ENCODE results near the gene NUP214. TPM values are rescaled to one million over a fixed set of nuclear protein-coding genes. Genes with fewer than 3 reads are reported as not detected.

The NUP214 gene
- total RNA-seq, 1 experiment from 2014 or later: 35.5 TPM

- POLR2A ChIA-PET: no interaction called here
- H3K4me2 ChIP-seq (ENCODE audit: low read length): no peak overlapping the region
- DNase-seq (ENCODE audit: low read depth, low spot score): no peak
Measured at GRCh38 chr9:131257266-131258025, 132.1 kb downstream of the NUP214 start.

More at GRCh38 chr9:131257266-131258025, 132.1 kb downstream of the NUP214 start:
- no peaks in the 10 kb centered on the region for H4K20me1 ChIP-seq (ENCODE audit: insufficient read depth)
- TF ChIP-seq RAD21 (IDR thresholded peaks at IDR 0.05; ENCODE audit: low read depth) (no peak), ATF3 (IDR thresholded peaks at IDR 0.05) (no peak), ELF1 (IDR thresholded peaks at IDR 0.05; ENCODE audit: borderline replicate concordance, low read depth) (no peak), CBX3 (IDR thresholded peaks at IDR 0.05; ENCODE audit: low read depth) (no peak), POLR2AphosphoS5 (IDR thresholded peaks at IDR 0.05; ENCODE audit: low read depth, low read length) (no peak), CEBPB (IDR thresholded peaks at IDR 0.05; ENCODE audit: low read depth) (no peak), ZBTB33 (IDR thresholded peaks at IDR 0.05; ENCODE audit: extremely low read depth, insufficient replicate concordance, low read length) (no peak), JUND (IDR thresholded peaks at IDR 0.05) (no peak), REST (IDR thresholded peaks at IDR 0.05; ENCODE audit: low read depth) (no peak), EGR1 (IDR thresholded peaks at IDR 0.05; ENCODE audit: low read depth) (no peak), YY1 (IDR thresholded peaks at IDR 0.05; ENCODE audit: extremely low read depth, insufficient replicate concordance, low read depth, low read length) (no peak), TCF7L2 (IDR thresholded peaks at IDR 0.05; ENCODE audit: borderline replicate concordance, extremely low read depth, insufficient read depth, insufficient read length) (no peak), MAX (IDR thresholded peaks at IDR 0.05) (no peak), ZNF274 (IDR thresholded peaks at IDR 0.05; ENCODE audit: low read depth, low read length) (no peak)
- ATAC-seq: no peak
- no peak overlapping the region for H3K4me3 ChIP-seq (replicated peaks in 1 of 2; ENCODE audit: low read depth in 1 of 2, low read length in 2 of 2)
- H3K36me3 ChIP-seq (ENCODE audit: control insufficient read depth in 1 of 2, insufficient read depth in 2 of 2, low read length in 2 of 2): no peaks in the 10 kb centered on the region
- ChIA-PET CTCF (no interaction called here), RAD21 (ENCODE audit: low non-redundant PET in 1 of 2, low total read pairs in 2 of 2, uncharacterized antibody in 2 of 2, unreplicated experiment in 2 of 2) (no interaction called here)
- H3K9me2 ChIP-seq (ENCODE audit: insufficient read depth): no peaks in the 10 kb centered on the region
- no peaks in the 10 kb centered on the region for H3K79me2 ChIP-seq (ENCODE audit: insufficient read depth, low read length)
- H3K4me1 ChIP-seq (ENCODE audit: control insufficient read depth in 1 of 2, insufficient read depth in 2 of 2, low read length in 2 of 2): peaks cover 0 to 4% of the 10 kb centered on the region in 2 experiments; a peak in 1 of 4 replicates
- H3K9me3 ChIP-seq (ENCODE audit: control insufficient read depth in 1 of 2, insufficient read depth in 1 of 2, low read depth in 1 of 2, low read length in 2 of 2): no peaks in the 10 kb centered on the region
- intact Hi-C loops (cut with micrococcal nuclease): no loop called here
- no TSS peak for BruUV-seq (replicated peaks)
- H3K27me3 ChIP-seq (ENCODE audit: insufficient read depth, low read length): no peaks in the 10 kb centered on the region
- H3K27ac ChIP-seq (ENCODE audit: low read depth, low read length): no peak overlapping the region
- no peak overlapping the region for H3K9ac ChIP-seq (ENCODE audit: low read length)
- no peak overlapping the region for H2AFZ ChIP-seq (ENCODE audit: low read depth, low read length, poor library complexity, severe bottlenecking)
